Measurements from ENCODE around the gene TRABD2B.

Gene TRABD2B

GRCh38 chr1:47983691-47984090 is 13.5 kb downstream of the TRABD2B start:
- no peak for TF ChIP-seq EZH2phosphoT487 (IDR thresholded peaks at IDR 0.05; ENCODE audit: borderline replicate concordance, low read length)
- no peak overlapping the region for H3K4me3 ChIP-seq (ENCODE audit: low read length)
- no peaks in the 10 kb centered on the region for H4K20me1 ChIP-seq (ENCODE audit: control insufficient read depth, insufficient read depth, low read depth, low read length)
- no peaks in the 10 kb centered on the region for H3K79me2 ChIP-seq (ENCODE audit: control insufficient read depth, low read length)
- no peaks in the 10 kb centered on the region for H3F3A ChIP-seq (ENCODE audit: control insufficient read depth, insufficient read depth)
- H3K27ac ChIP-seq (ENCODE audit: low read depth, low read length): no peak overlapping the region
- no peaks in the 10 kb centered on the region for H3K4me1 ChIP-seq (ENCODE audit: control insufficient read depth, low read length)
- no peaks in the 10 kb centered on the region for H3K36me3 ChIP-seq (ENCODE audit: control insufficient read depth, low read length)
- no peaks in the 10 kb centered on the region for H3K9me2 ChIP-seq (replicated peaks; ENCODE audit: control insufficient read depth, low read length)
- H3K27me3 ChIP-seq (ENCODE audit: control insufficient read depth, low read length): no peaks in the 10 kb centered on the region
- H3K4me2 ChIP-seq (ENCODE audit: low read length): no peak overlapping the region
- no peaks in the 10 kb centered on the region for H3K9me3 ChIP-seq (ENCODE audit: control insufficient read depth, insufficient read depth, low read length)

GRCh38 chr1:47981667-47982350 is 15.4 kb downstream of the TRABD2B start:
- H3K9me2 ChIP-seq (replicated peaks; ENCODE audit: control insufficient read depth, low read length): no peaks in the 10 kb centered on the region
- H3K4me1 ChIP-seq (ENCODE audit: control insufficient read depth, low read length): no peaks in the 10 kb centered on the region
- H3K9me3 ChIP-seq (ENCODE audit: control insufficient read depth, insufficient read depth, low read length): no peaks in the 10 kb centered on the region
- H4K20me1 ChIP-seq (ENCODE audit: control insufficient read depth, insufficient read depth, low read depth, low read length): no peaks in the 10 kb centered on the region
- TF ChIP-seq CTCF (IDR thresholded peaks at IDR 0.05; ENCODE audit: low read depth, low read length, poor library complexity, severe bottlenecking) (no peak), EZH2phosphoT487 (IDR thresholded peaks at IDR 0.05; ENCODE audit: borderline replicate concordance, low read length) (no peak)
- no peak overlapping the region for H3K27ac ChIP-seq (ENCODE audit: low read depth, low read length)
- H3K79me2 ChIP-seq (ENCODE audit: control insufficient read depth, low read length): no peaks in the 10 kb centered on the region
- H3K36me3 ChIP-seq (ENCODE audit: control insufficient read depth, low read length): no peaks in the 10 kb centered on the region
- no peaks in the 10 kb centered on the region for H3F3A ChIP-seq (ENCODE audit: control insufficient read depth, insufficient read depth)
- H3K27me3 ChIP-seq (ENCODE audit: control insufficient read depth, low read length): no peaks in the 10 kb centered on the region
- no peak overlapping the region for H3K4me3 ChIP-seq (ENCODE audit: low read length)
- no peak overlapping the region for H3K4me2 ChIP-seq (ENCODE audit: low read length)

- H4K20me1 ChIP-seq (ENCODE audit: control insufficient read depth, insufficient read depth, low read depth, low read length): no peaks in the 10 kb centered on the region
- H3K4me2 ChIP-seq (ENCODE audit: low read length): no peak overlapping the region
- H3K36me3 ChIP-seq (ENCODE audit: control insufficient read depth, low read length): no peaks in the 10 kb centered on the region
Measured at GRCh38 chr1:47980501-47980900, 16.7 kb downstream of the TRABD2B start.

More at GRCh38 chr1:47980501-47980900, 16.7 kb downstream of the TRABD2B start:
- Histone ChIP-seq H3K4me3 (ENCODE audit: low read length) (no peak overlapping the region), H3K27me3 (ENCODE audit: control insufficient read depth, low read length) (no peaks in the 10 kb centered on the region), H3K4me1 (ENCODE audit: control insufficient read depth, low read length) (no peaks in the 10 kb centered on the region), H3K9me3 (ENCODE audit: control insufficient read depth, insufficient read depth, low read length) (no peaks in the 10 kb centered on the region), H3K27ac (ENCODE audit: low read depth, low read length) (no peak overlapping the region), H3F3A (ENCODE audit: control insufficient read depth, insufficient read depth) (no peaks in the 10 kb centered on the region), H3K9me2 (replicated peaks; ENCODE audit: control insufficient read depth, low read length) (no peaks in the 10 kb centered on the region), H3K79me2 (ENCODE audit: control insufficient read depth, low read length) (no peaks in the 10 kb centered on the region)
- TF ChIP-seq CTCF (IDR thresholded peaks at IDR 0.05; ENCODE audit: low read depth, low read length, poor library complexity, severe bottlenecking) (no peak), EZH2phosphoT487 (IDR thresholded peaks at IDR 0.05; ENCODE audit: borderline replicate concordance, low read length) (no peak)
